Measurements from ENCODE around the gene OR2V1. TPM values are rescaled to one million over a fixed set of nuclear protein-coding genes. Genes with fewer than 3 reads are reported as not detected.
"Not testable (repeated sequence)": the region's sequence is repeated elsewhere in the genome, so short reads cannot be mapped to it uniquely, and the experiment has no call there.

The OR2V1 gene
- total and polyA plus RNA-seq, 2 of the 13 experiments (the other 11 are each of a cell fraction or from before 2014, with no cell fraction given), result not detected

GRCh38 chr5:181098762-181099601 is 32.0 kb downstream of the OR2V1 start (continued):
- TF ChIP-seq ZBTB4 (CRISPR knock-in tag; IDR thresholded peaks at IDR 0.05; ENCODE audit: borderline replicate concordance) (no peak), AHDC1 (CRISPR knock-in tag; IDR thresholded peaks at IDR 0.05; ENCODE audit: borderline replicate concordance) (no peak)

- ATAC-seq; H3K4me1 ChIP-seq (ENCODE audit: insufficient read depth, low read length); CTCF ChIA-PET (ENCODE audit: low intra/inter-chr PET ratio, low total read pairs); H3K4me2 ChIP-seq (ENCODE audit: low read depth, low read length); H3K79me2 ChIP-seq (ENCODE audit: insufficient read depth, low read length); intact Hi-C loops (cut with micrococcal nuclease; ENCODE audit: unreplicated experiment); DNase-seq (ENCODE audit: low spot score); H2AFZ ChIP-seq (ENCODE audit: low read length); BruUV-seq (replicated peaks); H3K27ac ChIP-seq (ENCODE audit: extremely low read length, insufficient read depth, low read length); H3K9ac ChIP-seq (ENCODE audit: insufficient read depth, low read depth, low read length); H3K9me3 ChIP-seq (ENCODE audit: low read length); H4K20me1 ChIP-seq (ENCODE audit: insufficient read depth, low read length); H3K4me3 ChIP-seq (replicated peaks in 1 of 3; ENCODE audit: insufficient read depth in 1 of 3, low read depth in 2 of 3, low read length in 3 of 3); POLR2A ChIA-PET; in situ Hi-C loops (cut with HindIII; ENCODE audit: extremely low pct_ligation_motif_present, low pct_unique_long_range_greater_than_20kb); FAIRE-seq; H3K36me3 ChIP-seq (replicated peaks in 1 of 2; ENCODE audit: control insufficient read depth in 1 of 2, insufficient read depth in 2 of 2, low read length in 2 of 2): not testable (repeated sequence)
- peaks cover 2 to 18% of the 10 kb centered on the region in 2 experiments; a peak in 3 of 5 replicates for H3K27me3 ChIP-seq (ENCODE audit: control insufficient read depth in 1 of 2, insufficient read depth in 2 of 2, low read length in 2 of 2)
- 43% methylated on average over 11 of the region's 56 CpGs for WGBS (ENCODE audit: low lambda C conversion rate)
Observed at GRCh38 chr5:181097759-181098491, 33.0 kb downstream of the OR2V1 start.

- H3K36me3 ChIP-seq (replicated peaks in 1 of 2; ENCODE audit: control insufficient read depth in 1 of 2, insufficient read depth in 2 of 2, low read length in 2 of 2); intact Hi-C loops (cut with micrococcal nuclease; ENCODE audit: unreplicated experiment); H3K79me2 ChIP-seq (ENCODE audit: insufficient read depth, low read length); FAIRE-seq; H4K20me1 ChIP-seq (ENCODE audit: insufficient read depth, low read length); DNase-seq (ENCODE audit: low spot score); H3K4me1 ChIP-seq (ENCODE audit: insufficient read depth, low read length); H3K9me3 ChIP-seq (ENCODE audit: low read length); H2AFZ ChIP-seq (ENCODE audit: low read length); H3K4me2 ChIP-seq (ENCODE audit: low read depth, low read length); POLR2A ChIA-PET; BruUV-seq (replicated peaks); H3K27ac ChIP-seq (ENCODE audit: extremely low read length, insufficient read depth, low read length); H3K4me3 ChIP-seq (replicated peaks in 1 of 3; ENCODE audit: insufficient read depth in 1 of 3, low read depth in 2 of 3, low read length in 3 of 3); CTCF ChIA-PET (ENCODE audit: low intra/inter-chr PET ratio, low total read pairs); H3K9ac ChIP-seq (ENCODE audit: insufficient read depth, low read depth, low read length); in situ Hi-C loops (cut with HindIII; ENCODE audit: extremely low pct_ligation_motif_present, low pct_unique_long_range_greater_than_20kb); ATAC-seq: not testable (repeated sequence)
- H3K27me3 ChIP-seq (ENCODE audit: control insufficient read depth in 1 of 2, insufficient read depth in 2 of 2, low read length in 2 of 2), result peaks cover 2 to 18% of the 10 kb centered on the region in 2 experiments; a peak in 3 of 5 replicates
- no CpG with 5 or more reads among the region's 26 CpGs for WGBS (ENCODE audit: low lambda C conversion rate)
Observed at GRCh38 chr5:181097383-181097753, 33.6 kb downstream of the OR2V1 start.
